HG03039 (cell line): ENCODE measurements around the gene GSDMA.

ENCODE experiments used
- ATAC-seq: cut with Tn5 transposase; IDR thresholded peaks from one replicate; pipeline ENCODE4 v1.9.1; 2021; ENCODE audit warnings: mild to moderate bottlenecking, moderate library complexity; ENCODE audit not compliant: unreplicated experiment

Gene GSDMA

DNA sequence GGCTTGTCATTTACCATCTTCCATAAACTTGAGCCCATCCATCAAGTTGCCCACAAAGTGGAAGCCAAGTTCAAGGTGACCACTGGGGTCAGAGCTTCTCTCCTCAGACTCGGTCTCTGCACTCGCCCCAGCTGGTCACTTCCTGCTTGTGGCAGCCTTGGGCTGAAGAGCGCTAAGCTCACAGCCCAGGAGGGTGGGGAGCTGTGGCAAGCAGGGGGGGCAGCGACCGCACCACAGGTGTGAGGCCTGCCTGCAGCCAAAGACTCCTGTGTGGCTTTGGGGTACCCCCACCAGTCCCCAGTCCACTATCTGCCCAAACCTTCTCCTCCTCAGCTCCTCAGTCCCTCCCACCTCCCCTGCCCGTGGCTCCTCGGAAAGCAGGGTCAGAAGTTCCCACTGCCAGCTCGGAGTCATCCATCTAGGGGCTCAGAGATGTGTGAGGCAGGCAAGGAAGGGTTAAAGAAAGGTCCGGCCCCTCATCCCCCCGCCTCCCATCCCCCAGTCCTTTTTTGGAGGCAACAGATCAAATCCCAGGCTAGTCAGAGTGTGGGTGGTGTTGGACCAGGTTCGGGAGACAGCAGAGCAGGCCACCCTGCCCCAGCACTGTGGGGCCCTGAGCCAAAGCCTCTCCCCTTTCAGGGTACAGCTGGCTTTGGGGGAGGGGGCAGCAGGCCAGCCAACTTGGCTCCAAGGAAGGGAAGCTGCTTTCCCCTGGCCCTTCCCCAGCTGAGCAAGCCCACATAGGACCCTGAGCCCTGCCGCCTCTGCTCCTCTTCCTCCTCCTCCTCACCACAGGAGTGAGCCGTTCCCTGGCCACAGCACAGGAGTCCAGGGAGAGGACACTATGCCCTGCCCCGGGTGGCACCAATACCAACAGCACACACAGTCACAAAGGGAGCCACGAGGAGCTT, 55.7 kb downstream of the GSDMA start:
- ATAC-seq, result no peak

DNA sequence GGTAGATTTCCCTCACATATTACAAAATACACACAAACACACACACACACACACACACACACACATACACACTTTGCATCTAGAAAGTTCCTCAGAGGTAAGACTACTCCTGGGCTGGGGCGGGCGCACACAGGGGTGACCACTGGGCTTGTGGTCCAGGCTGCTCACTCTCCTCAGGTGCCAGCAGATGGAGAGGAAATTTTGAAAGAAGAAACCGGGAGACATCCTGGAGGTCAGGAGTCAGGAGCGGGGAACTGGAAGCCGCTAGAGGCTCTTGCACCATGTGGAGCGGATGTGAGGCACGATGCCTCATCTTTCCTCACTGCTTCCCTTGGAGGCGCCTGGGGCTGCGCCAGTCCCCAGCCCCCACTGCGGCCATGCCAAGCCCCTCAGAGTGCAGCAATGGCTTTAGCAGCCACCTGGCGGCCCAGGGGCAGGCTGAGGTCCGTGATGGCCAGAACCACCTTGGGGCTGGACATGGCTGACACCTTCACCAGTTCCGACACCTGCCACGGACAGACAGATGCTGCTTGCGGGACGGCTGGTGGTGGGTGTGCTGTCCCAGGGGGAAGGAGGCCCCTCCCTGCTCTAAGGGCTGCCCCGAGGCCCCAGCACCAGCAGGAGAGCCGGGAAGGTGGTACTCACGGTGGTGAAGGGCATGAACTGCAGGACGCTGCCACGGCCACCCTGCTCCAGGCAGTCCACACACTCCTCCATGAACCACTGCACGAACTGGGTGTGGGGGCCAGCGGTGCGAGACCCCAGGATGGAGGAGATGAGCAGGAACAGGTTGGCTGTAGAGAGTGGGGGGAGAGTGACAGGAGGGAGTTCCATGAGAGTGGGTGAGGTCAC, 56.6 kb downstream of the GSDMA start:
- no peak for ATAC-seq

GRCh38 chr17:40020146-40020545, 57.3 kb downstream of the GSDMA start:
- no peak for ATAC-seq

- ATAC-seq, result no peak
These were observed 58.7 kb downstream of the GSDMA start for GRCh38 chr17:40021451-40021971.

GRCh38 chr17:40022497-40022896, 59.7 kb downstream of the GSDMA start:
- no peak for ATAC-seq

- ATAC-seq, result no peak
These were observed 60.2 kb downstream of the GSDMA start for GRCh38 chr17:40022961-40023541.

DNA sequence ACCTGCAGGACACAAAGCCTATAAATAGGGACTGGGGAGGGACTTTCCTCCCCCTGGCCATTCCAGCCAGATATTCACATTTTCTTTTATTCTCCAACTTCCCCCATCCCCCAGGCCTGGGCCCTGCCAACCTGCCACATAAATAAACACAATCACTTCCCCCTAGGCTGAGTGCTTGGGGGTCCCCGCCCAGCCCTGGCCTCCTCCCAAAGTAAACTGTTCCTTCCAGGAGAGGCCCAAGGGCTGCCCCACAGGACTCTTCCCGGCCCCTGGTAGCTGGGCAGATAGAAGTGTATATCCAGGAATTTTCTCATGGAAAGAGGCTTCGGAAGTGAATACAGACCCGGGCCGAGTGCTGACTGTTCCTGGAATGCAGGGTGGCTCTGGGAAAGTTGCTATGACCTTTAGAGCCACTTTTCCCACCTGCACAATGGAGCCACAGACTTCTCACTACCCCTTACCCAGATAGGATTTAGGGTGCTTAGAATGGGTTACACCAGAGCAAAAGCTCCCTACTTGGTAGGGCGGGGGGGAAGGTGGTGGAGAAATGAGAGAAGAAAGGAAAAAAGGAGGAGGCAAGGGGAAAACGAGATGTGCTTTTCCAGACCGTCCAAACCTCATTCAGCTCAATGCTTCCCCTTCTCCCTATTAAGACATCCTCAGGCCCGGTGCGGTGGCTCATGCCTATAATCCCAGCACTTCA, 60.9 kb downstream of the GSDMA start:
- ATAC-seq, result no peak

- no peak for ATAC-seq
These were observed 62.1 kb downstream of the GSDMA start for GRCh38 chr17:40024901-40025300.

DNA sequence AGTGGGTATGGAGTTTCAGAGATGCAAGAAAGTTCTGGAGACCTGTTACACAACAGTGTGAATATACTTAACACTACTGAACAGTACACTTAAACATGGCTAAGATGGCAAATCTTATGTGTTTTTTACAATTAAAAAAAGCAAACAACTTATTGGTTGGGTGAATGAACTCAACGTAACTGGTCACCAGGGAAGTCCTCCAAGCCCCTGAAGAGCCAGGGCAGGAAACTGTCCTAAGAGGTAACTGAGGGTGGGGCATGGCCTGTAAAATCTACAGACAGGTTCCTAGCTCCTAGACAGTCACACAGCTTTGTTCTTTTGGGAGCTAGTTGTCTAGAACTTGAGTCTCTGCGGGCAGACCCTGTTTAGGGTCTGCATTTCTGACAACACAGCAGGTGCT, 62.8 kb downstream of the GSDMA start:
- no peak for ATAC-seq

GRCh38 chr17:40025991-40026815, 63.4 kb downstream of the GSDMA start:
- no peak for ATAC-seq

- no peak for ATAC-seq
These were observed 64.2 kb downstream of the GSDMA start for GRCh38 chr17:40026816-40027613.
